NCI-H524 treated with DMSO at 0.1 percent for 48 hours (cell line): Measurements from ENCODE around the gene KCNQ1OT1.

Experiments
- DNase-seq: peaks from one replicate; lab custom pipeline; 2025; lab: John Stamatoyannopoulos, UW

The KCNQ1OT1 gene

GRCh38 chr11:2737226-2737590, 37.4 kb upstream of the KCNQ1OT1 start:
- DNase-seq = no peak

- no peak for DNase-seq
Measured at GRCh38 chr11:2736577-2737225, 36.9 kb upstream of the KCNQ1OT1 start.

GRCh38 chr11:2735053-2735589, 35.3 kb upstream of the KCNQ1OT1 start:
- no peak for DNase-seq

- DNase-seq = no peak
Measured at GRCh38 chr11:2734181-2735052, 34.6 kb upstream of the KCNQ1OT1 start.

GRCh38 chr11:2732940-2733628, 33.3 kb upstream of the KCNQ1OT1 start:
- no peak for DNase-seq

- no peak for DNase-seq
Measured at GRCh38 chr11:2732261-2732939, 32.6 kb upstream of the KCNQ1OT1 start.

GRCh38 chr11:2731130-2732125, 31.6 kb upstream of the KCNQ1OT1 start:
- no peak for DNase-seq

- no peak for DNase-seq
Measured at GRCh38 chr11:2730272-2731129, 30.7 kb upstream of the KCNQ1OT1 start.

- DNase-seq = no peak
Measured at GRCh38 chr11:2729841-2730240, 30.0 kb upstream of the KCNQ1OT1 start.

- DNase-seq = no peak
Measured at GRCh38 chr11:2728663-2729332, 29.0 kb upstream of the KCNQ1OT1 start.

GRCh38 chr11:2728128-2728662, 28.4 kb upstream of the KCNQ1OT1 start:
- DNase-seq = no peak

GRCh38 chr11:2726964-2727363, 27.2 kb upstream of the KCNQ1OT1 start:
- DNase-seq = no peak

GRCh38 chr11:2725368-2726300, 25.8 kb upstream of the KCNQ1OT1 start:
- no peak for DNase-seq

GRCh38 chr11:2724653-2725367, 25.0 kb upstream of the KCNQ1OT1 start:
- DNase-seq = no peak

- no peak for DNase-seq
Measured at GRCh38 chr11:2724104-2724503, 24.3 kb upstream of the KCNQ1OT1 start.

- no peak for DNase-seq
Measured at GRCh38 chr11:2722955-2723354, 23.2 kb upstream of the KCNQ1OT1 start.
